Tibial artery (tissue), 4 donors: Measurements from ENCODE around the gene GYPC.

Experiments
- DNase-seq, 2 donors: peaks; one replicate each; pipeline ENCODE4 v3.0.0-alpha.2; 2019
- H3K27ac ChIP-seq, 2 donors: fragments of 200-600 bp; sonication (generic) in 1 of 2; 1 replicate in 1 of 2; 2 replicates in 1 of 2; pipeline ENCODE4 v1.5.1; 2018 to 2019; ENCODE audit warnings: mild to moderate bottlenecking in 1 of 2
- H3K27me3 ChIP-seq, 2 donors: fragments of 200-600 bp; sonication (generic) in 1 of 2; one replicate each; pipeline versions ENCODE4 v1.5.1 to v1.6.0; 2016 to 2019
- H3K36me3 ChIP-seq, 3 donors: fragments of 200-600 bp; sonication (generic) in 2 of 3; one replicate each; pipeline ENCODE4 v1.5.1; 2016 to 2019; ENCODE audit warnings: mild to moderate bottlenecking in 2 of 3
- H3K4me1 ChIP-seq, 4 donors: fragments of 200-600 bp; sonication (generic) in 2 of 4; 1 replicate in 3 of 4; 2 replicates in 1 of 4; pipeline ENCODE4 v1.5.1; 2016 to 2019
- H3K4me3 ChIP-seq, 2 donors: fragments of 200-600 bp; sonication (generic) in 1 of 2; 1 replicate in 1 of 2; 2 replicates in 1 of 2; pipeline ENCODE4 v1.5.1; 2018 to 2019; ENCODE audit warnings: mild to moderate bottlenecking in 2 of 2
- H3K9me3 ChIP-seq, 3 donors: fragments of 200-600 bp; sonication (generic) in 1 of 3; one replicate each; pipeline ENCODE4 v1.5.1; 2016 to 2019
- intact Hi-C: fragments of 100-400 bp; cut with DNase I; formaldehyde crosslinking; loops from one replicate; pipeline ENCODE4 v1.15.0; 2023; ENCODE audit warnings: low total_unique reads
- TF ChIP-seq, protein P1 (sequence below), 2 experiments: fragments of 200-600 bp in 1 of 2; fragments of 450-650 bp in 1 of 2; IDR thresholded peaks; one replicate each; pipeline ENCODE4 v1.5.1; 2017 to 2019; ENCODE audit warnings: antibody characterized with exemption in 2 of 2, mild to moderate bottlenecking in 1 of 2, moderate library complexity in 1 of 2

GYPC gene

DNA sequence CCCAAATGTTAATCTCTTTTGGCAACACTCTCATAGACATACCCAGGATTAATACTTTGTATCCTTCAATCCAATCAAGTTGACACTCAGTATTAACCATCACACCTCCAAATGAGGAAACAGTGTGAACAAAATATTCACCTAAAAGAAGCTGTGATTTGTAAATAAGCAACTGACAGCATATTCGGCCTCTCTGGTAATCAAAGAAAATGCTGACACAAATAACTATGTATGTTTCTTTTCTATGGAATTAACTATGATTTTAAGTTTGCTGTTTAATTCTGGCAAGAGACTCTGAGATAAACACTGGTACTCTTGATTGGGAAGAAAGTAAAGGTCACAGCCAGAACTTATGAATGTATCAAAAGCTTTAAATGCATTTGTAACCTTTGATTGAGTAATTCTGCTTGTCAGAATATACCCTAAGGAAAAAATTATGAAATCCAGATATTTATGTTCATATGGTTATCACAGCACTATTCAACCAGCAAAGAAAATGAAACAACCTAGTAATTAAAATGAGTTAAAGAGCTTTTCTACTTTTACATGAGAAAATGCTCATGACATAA is 3.6 kb upstream of the GYPC start:
- no peak for DNase-seq
- TF ChIP-seq, protein P1, sequence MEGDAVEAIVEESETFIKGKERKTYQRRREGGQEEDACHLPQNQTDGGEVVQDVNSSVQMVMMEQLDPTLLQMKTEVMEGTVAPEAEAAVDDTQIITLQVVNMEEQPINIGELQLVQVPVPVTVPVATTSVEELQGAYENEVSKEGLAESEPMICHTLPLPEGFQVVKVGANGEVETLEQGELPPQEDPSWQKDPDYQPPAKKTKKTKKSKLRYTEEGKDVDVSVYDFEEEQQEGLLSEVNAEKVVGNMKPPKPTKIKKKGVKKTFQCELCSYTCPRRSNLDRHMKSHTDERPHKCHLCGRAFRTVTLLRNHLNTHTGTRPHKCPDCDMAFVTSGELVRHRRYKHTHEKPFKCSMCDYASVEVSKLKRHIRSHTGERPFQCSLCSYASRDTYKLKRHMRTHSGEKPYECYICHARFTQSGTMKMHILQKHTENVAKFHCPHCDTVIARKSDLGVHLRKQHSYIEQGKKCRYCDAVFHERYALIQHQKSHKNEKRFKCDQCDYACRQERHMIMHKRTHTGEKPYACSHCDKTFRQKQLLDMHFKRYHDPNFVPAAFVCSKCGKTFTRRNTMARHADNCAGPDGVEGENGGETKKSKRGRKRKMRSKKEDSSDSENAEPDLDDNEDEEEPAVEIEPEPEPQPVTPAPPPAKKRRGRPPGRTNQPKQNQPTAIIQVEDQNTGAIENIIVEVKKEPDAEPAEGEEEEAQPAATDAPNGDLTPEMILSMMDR (IDR thresholded peaks at IDR 0.05) = no peak
- Histone ChIP-seq H3K9me3 (no peaks in the 10 kb centered on the region), H3K36me3 (no peaks in the 10 kb centered on the region), H3K27ac (no peak overlapping the region), H3K4me3 (no peak overlapping the region), H3K4me1 (peaks cover 0 to 18% (median 13%) of the 10 kb centered on the region in 4 donors), H3K27me3 (no peaks in the 10 kb centered on the region)
- intact Hi-C loops = loop anchor here (10.0 kb wide), 1 partner anchor 422 kb away; no protein-coding TSS in a partner anchor

DNA sequence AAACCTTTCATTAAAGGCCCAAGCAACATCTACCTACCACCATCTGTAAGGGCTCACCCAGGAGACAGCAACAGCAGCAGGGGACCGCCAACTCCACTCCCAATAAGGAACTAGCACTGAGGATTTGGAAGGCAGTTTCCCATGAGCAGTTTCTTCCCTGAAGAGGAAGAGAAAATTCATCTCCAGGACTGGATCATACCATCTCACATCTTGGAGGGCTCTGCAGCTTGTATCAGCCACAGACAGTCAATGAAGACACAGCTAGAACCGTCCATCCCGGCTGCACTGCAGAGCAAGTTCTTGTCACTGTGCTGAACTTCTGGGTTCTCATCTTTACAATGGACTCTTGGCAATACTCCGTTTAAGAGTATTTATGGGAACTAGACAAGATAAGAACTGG is 2.8 kb upstream of the GYPC start:
- DNase-seq = no peak
- H3K9me3 ChIP-seq = no peaks in the 10 kb centered on the region
- no peaks in the 10 kb centered on the region for H3K27me3 ChIP-seq
- intact Hi-C loops = loop anchor here (10.0 kb wide), 1 partner anchor 422 kb away; no protein-coding TSS in a partner anchor
- no peak overlapping the region for H3K27ac ChIP-seq
- no peak overlapping the region for H3K4me3 ChIP-seq
- TF ChIP-seq, protein P1 (IDR thresholded peaks at IDR 0.05) = no peak
- H3K4me1 ChIP-seq = peaks cover 0 to 25% (median 20%) of the 10 kb centered on the region in 4 donors
- H3K36me3 ChIP-seq = no peaks in the 10 kb centered on the region

DNA sequence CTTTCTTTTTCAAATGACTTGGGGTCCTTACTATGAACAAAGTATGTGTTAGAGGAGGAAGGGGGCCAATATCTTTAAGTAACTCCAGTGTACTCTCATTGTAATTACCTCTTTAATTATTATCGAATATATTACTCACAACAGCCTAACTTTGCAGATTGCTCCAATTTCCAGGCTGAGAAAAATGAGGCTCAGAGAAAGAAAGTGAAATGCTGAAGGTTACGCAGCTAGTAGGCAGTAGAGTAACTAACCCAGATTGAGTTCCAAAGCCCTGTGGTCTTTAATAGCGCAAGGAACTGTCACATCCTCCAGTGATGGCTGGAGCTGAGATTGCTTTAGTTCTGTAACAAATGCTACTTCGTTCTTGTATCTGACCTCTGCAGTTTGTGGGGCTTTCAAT is 2.2 kb upstream of the GYPC start:
- no peak for DNase-seq
- intact Hi-C loops = loop anchor here (10.0 kb wide), 1 partner anchor 421 kb away; no protein-coding TSS in a partner anchor

DNA sequence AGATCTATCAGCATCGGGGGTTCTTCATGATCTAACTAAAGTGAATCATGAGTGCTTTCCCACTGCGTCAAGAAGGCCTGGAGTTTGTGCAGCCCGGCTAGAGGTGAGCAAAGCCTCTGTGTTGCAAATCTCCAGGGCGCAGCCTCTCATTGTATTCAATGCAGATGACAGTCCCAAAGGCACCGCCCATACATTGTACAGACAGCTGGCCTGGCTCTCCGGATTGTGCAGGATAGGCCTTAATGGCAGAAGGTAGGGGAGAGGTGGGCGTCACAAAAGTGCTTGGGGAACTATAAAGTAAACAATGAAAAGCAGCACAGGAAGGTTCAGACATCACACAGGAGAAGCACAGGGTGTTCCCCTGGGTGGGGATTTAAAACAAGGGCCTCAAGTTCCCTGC is 907 bp upstream of the GYPC start:
- H3K9me3 ChIP-seq = no peaks in the 10 kb centered on the region
- H3K4me3 ChIP-seq = peak overlapping the region; percentile 85 to 92
- intact Hi-C loops = loop anchor here (10.0 kb wide), 1 partner anchor 420 kb away; no protein-coding TSS in a partner anchor
- peaks cover 0 to 44% (median 38%) of the 10 kb centered on the region in 4 donors for H3K4me1 ChIP-seq
- H3K27ac ChIP-seq = peak overlapping the region; percentile 99 to 100
- no peaks in the 10 kb centered on the region for H3K27me3 ChIP-seq
- TF ChIP-seq, protein P1 (IDR thresholded peaks at IDR 0.05) = no peak
- no peak for DNase-seq
- peaks cover 0 to 2% (median 0%) of the 10 kb centered on the region in 3 donors for H3K36me3 ChIP-seq

More for the DNA sequence above, 2.2 kb upstream of the GYPC start:
- Histone ChIP-seq H3K27ac (no peak overlapping the region), H3K27me3 (no peaks in the 10 kb centered on the region), H3K4me1 (peaks cover 0 to 31% (median 27%) of the 10 kb centered on the region in 4 donors), H3K9me3 (no peaks in the 10 kb centered on the region), H3K36me3 (no peaks in the 10 kb centered on the region), H3K4me3 (no peak overlapping the region)
- TF ChIP-seq, protein P1 (IDR thresholded peaks at IDR 0.05) = no peak

DNA sequence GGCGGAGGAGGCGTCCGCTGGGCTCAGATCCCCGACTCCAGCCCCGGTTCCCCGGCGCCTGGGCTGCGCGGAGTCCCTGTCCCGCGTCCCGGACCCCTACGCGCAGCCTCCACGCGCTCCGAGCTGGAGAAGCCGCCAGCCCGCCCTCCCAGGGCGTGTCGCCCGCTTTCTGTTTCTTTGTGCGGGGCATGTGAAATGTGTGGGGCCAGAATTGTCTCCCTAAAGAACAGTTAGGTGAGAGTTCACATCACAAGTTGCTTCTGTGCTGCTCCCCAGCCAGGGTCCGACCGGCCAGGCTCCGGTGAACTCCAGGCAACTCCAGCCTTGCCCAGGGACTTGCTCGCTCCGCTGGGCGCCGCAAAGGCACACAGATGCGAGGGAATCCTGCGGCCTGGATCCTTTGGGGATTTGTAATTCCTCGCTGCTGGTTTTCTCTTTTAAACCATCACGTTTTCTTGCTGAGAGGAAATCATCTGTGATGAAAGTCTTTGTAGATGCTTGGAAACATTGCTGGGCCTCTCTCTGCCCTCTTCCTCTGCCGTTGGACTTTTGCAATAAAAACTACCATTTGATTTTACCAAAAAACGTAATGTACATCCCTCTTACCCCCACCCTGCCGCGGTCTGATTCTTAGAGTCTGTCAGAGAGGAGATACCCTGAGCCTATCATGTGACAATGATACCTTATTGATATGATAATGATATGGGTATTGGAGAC is 631 bp downstream of the GYPC start:
- no peak for DNase-seq
- H3K36me3 ChIP-seq = peaks cover 0 to 4% (median 0%) of the 10 kb centered on the region in 3 donors
- TF ChIP-seq, protein P1 (IDR thresholded peaks at IDR 0.05) = no peak
- no peaks in the 10 kb centered on the region for H3K27me3 ChIP-seq
- peak overlapping the region; percentile 99 to 100 for H3K27ac ChIP-seq
- peaks cover 0 to 58% (median 47%) of the 10 kb centered on the region in 4 donors for H3K4me1 ChIP-seq
- peak overlapping the region; percentile 85 to 92 for H3K4me3 ChIP-seq
- intact Hi-C loops = loop anchor here (10.0 kb wide), 1 partner anchor 418 kb away; no protein-coding TSS in a partner anchor
- no peaks in the 10 kb centered on the region for H3K9me3 ChIP-seq
